CD4-positive, alpha-beta T cell (primary cell): Measurements from ENCODE around the gene MAMSTR. TPM values are rescaled to one million over a fixed set of nuclear protein-coding genes. Genes with fewer than 3 reads are reported as not detected.
A peak's percentile ranks its signal among the peaks of the same experiment; 100 is the strongest.

Experiments used
- ATAC-seq: fragments of 200-7000 bp; cut with Tn5 transposase; one replicate; pipeline ENCODE4 v1.10.0; 2022; ENCODE audit warnings: mild to moderate bottlenecking; ENCODE audit not compliant: poor library complexity
- CTCF ChIA-PET: fragments of 350-600 bp; sonication (Branson Sonifier 250); formaldehyde crosslinking; loops from one replicate; lab custom pipeline; 2021; ENCODE audit warnings: antibody characterized with exemption, inconsistent platforms; lab: Charles Lee
- POLR2A ChIA-PET: fragments of 350-600 bp; sonication (Branson Sonifier 250); formaldehyde crosslinking; loops from one replicate; lab custom pipeline; 2021; ENCODE audit warnings: antibody characterized with exemption, inconsistent platforms; lab: Charles Lee
- DNase-seq, 14 experiments: peaks; one replicate each; pipeline ENCODE4 v3.0.0-alpha.2; 2013 to 2020; ENCODE audit warnings: mixed read lengths in 2 of 14
- H3K27ac ChIP-seq, 2 donors: one replicate each; pipeline versions ENCODE4 v1.5.1 to v1.7.0; 2013; ENCODE audit warnings: low read length in 2 of 2, low read depth in 1 of 2, mild to moderate bottlenecking in 1 of 2
- H3K27me3 ChIP-seq, 2 experiments: 1 replicate in 1 of 2; 2 replicates in 1 of 2; pipeline versions ENCODE4 v1.6.1 to v1.7.0; 2013; ENCODE audit warnings: low read length in 2 of 2, control low read depth in 1 of 2, mild to moderate bottlenecking in 1 of 2, moderate library complexity in 1 of 2; ENCODE audit not compliant: insufficient read depth in 2 of 2, control insufficient read depth in 1 of 2
- H3K36me3 ChIP-seq: one replicate; pipeline ENCODE4 v1.6.1; 2013; ENCODE audit warnings: low read length, control low read depth; ENCODE audit not compliant: insufficient read depth
- H3K4me1 ChIP-seq: one replicate; pipeline ENCODE4 v1.6.1; 2013; ENCODE audit warnings: low read length, control low read depth; ENCODE audit not compliant: insufficient read depth
- H3K4me3 ChIP-seq: one replicate; pipeline ENCODE4 v1.5.1; 2013; ENCODE audit warnings: mild to moderate bottlenecking, low read length, moderate library complexity
- H3K9me3 ChIP-seq, 2 experiments: 1 replicate in 1 of 2; 2 replicates in 1 of 2; pipeline versions ENCODE4 v1.6.1 to v1.7.0; 2013; ENCODE audit warnings: low read length in 2 of 2, mild to moderate bottlenecking in 2 of 2, control low read depth in 1 of 2, moderate library complexity in 1 of 2; ENCODE audit not compliant: control insufficient read depth in 1 of 2, insufficient read depth in 1 of 2
- H3K27ac Mint-ChIP-seq: one replicate; pipeline ENCODE4 v1.8.0; 2020; ENCODE audit warnings: mixed read lengths
- H3K27me3 Mint-ChIP-seq: one replicate; pipeline ENCODE4 v1.8.0; 2021; ENCODE audit warnings: mixed read lengths
- H3K36me3 Mint-ChIP-seq: one replicate; pipeline ENCODE4 v1.8.0; 2021; ENCODE audit warnings: low read depth, mixed read lengths
- H3K4me1 Mint-ChIP-seq: one replicate; pipeline ENCODE4 v1.8.0; 2021; ENCODE audit warnings: low read depth, mixed read lengths
- H3K4me3 Mint-ChIP-seq: one replicate; pipeline ENCODE4 v1.8.0; 2020; ENCODE audit warnings: mild to moderate bottlenecking, mixed read lengths
- H3K9me3 Mint-ChIP-seq: one replicate; pipeline ENCODE4 v1.8.0; 2020; ENCODE audit warnings: mixed read lengths
- intact Hi-C, 2 experiments: fragments of 100-400 bp; cut with DNase I in 1 of 2; cut with micrococcal nuclease in 1 of 2; formaldehyde crosslinking; loops; one replicate each; pipeline versions ENCODE4 v1.15.1 to v1.9.0; 2023 to 2025; cut with DNase I, micrococcal nuclease
- total RNA-seq, 174 experiments: library from RNA in 2 of 174; stranded (reverse) in 2 of 174; gene quantifications; one replicate each; pipeline ENCODE4 v1.2.3 and lab custom pipeline; 2021 to 2026
- TF ChIP-seq, protein P1 (sequence below): fragments of 200-600 bp; IDR thresholded peaks from one replicate; pipeline ENCODE4 v1.8.0; 2022; ENCODE audit warnings: antibody characterized with exemption, mild to moderate bottlenecking

MAMSTR gene
- total RNA-seq, 2 experiments from 2014 or later: 0.47 to 0.50 TPM

DNA sequence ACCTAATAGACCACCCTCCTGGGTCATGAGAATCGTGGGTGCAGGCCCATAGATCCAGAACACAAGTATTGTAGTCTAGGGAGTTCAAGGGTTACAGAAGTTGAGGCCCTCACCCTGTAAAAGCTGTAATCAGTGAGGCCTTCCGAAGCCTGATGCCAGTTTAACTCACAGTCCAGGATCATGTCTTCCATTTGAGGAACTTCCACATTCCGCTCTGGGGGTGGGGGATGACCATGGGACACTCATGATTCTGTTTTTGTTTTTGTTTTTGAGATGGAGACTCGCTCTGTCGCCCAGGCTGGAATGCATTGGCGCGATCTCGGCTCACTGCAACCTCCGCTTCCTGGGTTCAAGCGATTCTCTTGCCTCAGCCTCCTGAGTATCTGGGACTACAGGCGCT, 22.6 kb upstream of the MAMSTR start:
- H3K9me3 Mint-ChIP-seq: no peaks in the 10 kb centered on the region
- TF ChIP-seq, protein P1, sequence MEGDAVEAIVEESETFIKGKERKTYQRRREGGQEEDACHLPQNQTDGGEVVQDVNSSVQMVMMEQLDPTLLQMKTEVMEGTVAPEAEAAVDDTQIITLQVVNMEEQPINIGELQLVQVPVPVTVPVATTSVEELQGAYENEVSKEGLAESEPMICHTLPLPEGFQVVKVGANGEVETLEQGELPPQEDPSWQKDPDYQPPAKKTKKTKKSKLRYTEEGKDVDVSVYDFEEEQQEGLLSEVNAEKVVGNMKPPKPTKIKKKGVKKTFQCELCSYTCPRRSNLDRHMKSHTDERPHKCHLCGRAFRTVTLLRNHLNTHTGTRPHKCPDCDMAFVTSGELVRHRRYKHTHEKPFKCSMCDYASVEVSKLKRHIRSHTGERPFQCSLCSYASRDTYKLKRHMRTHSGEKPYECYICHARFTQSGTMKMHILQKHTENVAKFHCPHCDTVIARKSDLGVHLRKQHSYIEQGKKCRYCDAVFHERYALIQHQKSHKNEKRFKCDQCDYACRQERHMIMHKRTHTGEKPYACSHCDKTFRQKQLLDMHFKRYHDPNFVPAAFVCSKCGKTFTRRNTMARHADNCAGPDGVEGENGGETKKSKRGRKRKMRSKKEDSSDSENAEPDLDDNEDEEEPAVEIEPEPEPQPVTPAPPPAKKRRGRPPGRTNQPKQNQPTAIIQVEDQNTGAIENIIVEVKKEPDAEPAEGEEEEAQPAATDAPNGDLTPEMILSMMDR: no peak
- H3K4me3 Mint-ChIP-seq: no peak overlapping the region
- H3K27ac Mint-ChIP-seq: no peak overlapping the region
- no peaks in the 10 kb centered on the region for H3K36me3 Mint-ChIP-seq
- Histone ChIP-seq H3K36me3 (no peaks in the 10 kb centered on the region), H3K4me1 (peaks cover 43% of the 10 kb centered on the region), H3K4me3 (no peak overlapping the region), H3K27ac (no peak overlapping the region), H3K9me3 (peaks cover 0 to 10% of the 10 kb centered on the region in 2 experiments), H3K27me3 (peaks cover 12 to 25% of the 10 kb centered on the region in 2 experiments)
- peaks cover 29% of the 10 kb centered on the region for H3K4me1 Mint-ChIP-seq
- no peak for ATAC-seq
- ChIA-PET CTCF (no interaction called here), POLR2A (interaction anchor here (0.7 kb wide), 1 partner anchor 57 kb away, joined by 3 read pairs; no protein-coding TSS in a partner anchor)
- DNase-seq: no peak
- intact Hi-C loops: no loop called here
- peaks cover 15% of the 10 kb centered on the region for H3K27me3 Mint-ChIP-seq

DNA sequence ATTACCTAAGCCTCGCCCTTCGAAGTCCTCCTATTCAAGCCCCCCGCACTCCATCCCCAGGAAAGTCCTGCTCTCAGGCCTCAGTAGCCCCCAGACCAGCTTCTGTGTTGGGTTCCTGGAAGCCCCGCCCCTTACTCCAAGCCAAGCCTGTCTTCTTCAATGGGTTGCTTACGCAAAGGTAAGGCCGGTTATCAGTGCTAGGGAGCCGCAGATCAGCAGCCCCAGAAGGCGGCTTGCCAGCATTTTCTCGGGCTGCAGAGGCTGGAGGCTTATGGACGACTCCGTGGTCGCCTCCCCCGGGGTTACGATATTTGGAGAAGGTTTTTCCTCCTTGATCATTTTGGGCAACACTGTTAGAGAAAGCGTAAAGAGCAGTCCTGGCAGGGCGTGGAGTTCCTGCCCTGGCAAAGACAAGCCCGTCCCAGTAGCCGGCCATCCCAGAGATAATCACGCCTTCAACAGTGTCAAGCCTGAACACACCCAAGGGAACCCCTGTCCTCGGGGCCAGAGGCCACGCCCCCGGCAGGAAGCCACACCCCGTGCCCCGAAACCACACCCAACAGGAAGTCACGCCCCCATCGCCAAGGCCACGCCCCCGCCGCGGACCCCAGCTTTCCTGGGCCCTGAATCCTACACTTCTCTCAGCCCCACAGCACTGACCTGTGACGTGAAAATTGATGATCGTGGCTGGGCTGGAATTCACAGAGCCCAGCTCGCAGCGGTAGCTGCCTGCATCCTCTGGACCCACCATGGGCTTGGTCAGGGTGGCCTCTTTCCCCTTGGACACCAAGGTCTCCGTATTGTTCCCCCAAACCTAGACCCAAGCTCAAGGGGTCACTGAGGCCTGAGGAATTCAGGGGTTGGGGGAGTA, 21.8 kb upstream of the MAMSTR start:
- no peaks in the 10 kb centered on the region for H3K9me3 Mint-ChIP-seq
- H3K27me3 Mint-ChIP-seq: peaks cover 15% of the 10 kb centered on the region
- intact Hi-C loops: no loop called here
- peaks cover 28% of the 10 kb centered on the region for H3K4me1 Mint-ChIP-seq
- ATAC-seq (no peak), DNase-seq (peak in 6 of 14 experiments; percentile 23 to 65 (median 30))
- Histone ChIP-seq H3K27ac (no peak overlapping the region), H3K36me3 (no peaks in the 10 kb centered on the region), H3K4me3 (no peak overlapping the region), H3K9me3 (peaks cover 0 to 10% of the 10 kb centered on the region in 2 experiments), H3K27me3 (peaks cover 11 to 21% of the 10 kb centered on the region in 2 experiments), H3K4me1 (peaks cover 37% of the 10 kb centered on the region)
- H3K27ac Mint-ChIP-seq: no peak overlapping the region
- H3K36me3 Mint-ChIP-seq: no peaks in the 10 kb centered on the region
- POLR2A ChIA-PET: interaction anchor here (0.7 kb wide), 1 partner anchor 57 kb away, joined by 3 read pairs; no protein-coding TSS in a partner anchor
- peak overlapping the region; percentile 58 for H3K4me3 Mint-ChIP-seq
- TF ChIP-seq, protein P1: no peak
- CTCF ChIA-PET: no interaction called here

DNA sequence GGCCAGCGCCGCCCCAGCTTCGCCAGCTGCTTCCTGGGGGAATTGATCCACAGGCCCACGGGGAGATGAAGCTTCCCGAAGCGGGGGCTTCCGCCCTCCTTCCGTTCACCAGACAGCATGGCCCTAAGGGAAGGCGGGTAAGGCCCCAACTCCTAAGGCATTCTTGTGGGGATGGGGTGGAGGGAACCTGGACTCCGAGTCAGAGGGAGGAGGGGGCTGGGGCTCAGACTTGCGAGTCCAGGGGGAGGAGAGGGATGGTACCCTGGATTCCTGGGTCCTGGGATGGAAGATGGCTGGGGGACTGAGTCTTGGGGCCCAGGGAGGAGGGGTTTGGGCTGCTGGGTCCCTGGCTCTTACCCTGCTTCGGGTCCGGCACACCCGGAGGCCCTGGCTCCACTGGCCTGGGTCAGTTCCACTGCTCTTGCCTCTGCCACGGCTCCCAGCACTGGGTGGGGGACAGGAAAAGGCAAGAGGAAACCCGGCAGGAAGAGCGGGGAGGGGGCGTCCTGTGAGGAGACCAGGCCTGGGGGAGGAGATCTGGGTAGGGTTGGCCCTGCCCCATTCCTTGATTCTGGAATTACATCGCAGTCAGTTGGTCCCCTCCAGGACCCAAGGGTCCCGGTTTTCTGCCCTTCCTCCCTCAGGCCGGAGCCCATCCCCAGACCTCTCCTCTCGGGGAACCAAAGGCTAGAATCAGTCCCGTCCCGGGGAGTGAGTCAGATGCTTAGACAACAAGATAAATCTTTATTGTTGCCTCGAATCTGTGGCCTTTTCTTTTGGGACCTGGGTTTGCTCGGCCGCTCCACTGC, 20.8 kb upstream of the MAMSTR start, which contains the start of gene RASIP1:
RASIP1 (minus strand) TSS at position 447 of the 809 bp plus-strand sequence; CDS start at position 119, 328 bp downstream.
- H3K36me3 ChIP-seq: no peaks in the 10 kb centered on the region
- TF ChIP-seq, protein P1: no peak
- H3K4me1 ChIP-seq: peaks cover 34% of the 10 kb centered on the region
- Mint-ChIP-seq H3K9me3 (no peaks in the 10 kb centered on the region), H3K4me3 (peak within 1 kb of the TSS; percentile 58), H3K27me3 (peaks cover 5% of the 10 kb centered on the region), H3K27ac (no peak within 1 kb of the TSS), H3K4me1 (peaks cover 25% of the 10 kb centered on the region), H3K36me3 (no peaks in the 10 kb centered on the region)
- no peak for ATAC-seq
- H3K9me3 ChIP-seq: peaks cover 0 to 7% of the 10 kb centered on the region in 2 experiments
- POLR2A ChIA-PET: interaction anchor here (1.3 to 2.2 kb wide), 6 partner anchors 11 to 253 kb away, joined by 3 to 25 read pairs (median 11); partner anchors contain the start of genes CA11, FUT1, GYS1 and RUVBL2
- H3K27ac ChIP-seq: no peak within 1 kb of the TSS
- H3K4me3 ChIP-seq: peak within 1 kb of the TSS; percentile 20
- CTCF ChIA-PET: no interaction called here
- DNase-seq: peak in 2 of 14 experiments; percentile 18 to 45
- intact Hi-C loops: no loop called here
- peaks cover under 1 to 12% of the 10 kb centered on the region in 2 experiments for H3K27me3 ChIP-seq
